H1 (cell line): ENCODE data around the gene ZNF689. TPM values are rescaled to one million over a fixed set of nuclear protein-coding genes. Genes with fewer than 3 reads are reported as not detected.

ENCODE experiments used
- BACH1 ChIP-seq: IDR thresholded peaks from 2 replicates; pipeline ENCODE4 v1.6.1; 2012; ENCODE audit warnings: low read length, improper control_type of control experiment
- CEBPB ChIP-seq: IDR thresholded peaks from 2 replicates; pipeline ENCODE4 v1.6.1; 2012; ENCODE audit warnings: low read depth, low read length
- CTBP2 ChIP-seq: IDR thresholded peaks from 2 replicates; pipeline ENCODE4 v1.7.0; 2011; ENCODE audit warnings: borderline replicate concordance, mild to moderate bottlenecking, moderate library complexity, mixed read lengths, low read length; ENCODE audit not compliant: insufficient read depth, insufficient read length
- KDM5A ChIP-seq: fragments of 200-600 bp; IDR thresholded peaks from 2 replicates; pipeline ENCODE4 v1.7.1; 2012; ENCODE audit warnings: mild to moderate bottlenecking, low read length, inconsistent platforms, mixed read lengths
- SP4 ChIP-seq: IDR thresholded peaks from 2 replicates; pipeline ENCODE4 v1.6.1; 2012; ENCODE audit warnings: low read length, inconsistent platforms
- TCF12 ChIP-seq: IDR thresholded peaks from 2 replicates; pipeline ENCODE4 v1.6.1; 2011; ENCODE audit warnings: low read depth, mild to moderate bottlenecking, low read length
- TEAD4 ChIP-seq: IDR thresholded peaks from 2 replicates; pipeline ENCODE4 v1.6.1; 2012; ENCODE audit warnings: low read depth, low read length, inconsistent platforms, mixed read lengths
- polyA plus RNA-seq, 7 experiments: library from polyadenylated mRNA; depleted of rRNA in 3 of 7; stranded (reverse) in 5 of 7; unstranded in 2 of 7; fragments of >200 nt in 5 of 7; fragments of 200-250 nt in 2 of 7; gene quantifications; 1 replicate in 5 of 7; 2 replicates in 1 of 7; 4 replicates in 1 of 7; pipeline versions ENCODE4 v1.2.1 to v1.2.3, GENCODE V29; 2011 to 2013; ENCODE audit warnings: missing spikeins in 2 of 7, mixed read lengths in 2 of 7
- total RNA-seq: library from RNA; stranded (reverse); fragmentation: NEBNext Ultra II Directional; extraction: Animal tissue kit (Norgen Biotek cat#: 25700); gene quantifications from 2 replicates; pipeline ENCODE4 v1.2.1, GENCODE V29; 2021
- TF ChIP-seq, protein P1 (sequence below): IDR thresholded peaks from 2 replicates; pipeline ENCODE4 v1.6.1; 2012; ENCODE audit warnings: low read length, inconsistent platforms

The ZNF689 gene
- total and polyA plus RNA-seq, 2 of the 8 experiments (the other 6 are each of a cell fraction or from before 2014, with no cell fraction given): 14.3 to 15.3 TPM

DNA sequence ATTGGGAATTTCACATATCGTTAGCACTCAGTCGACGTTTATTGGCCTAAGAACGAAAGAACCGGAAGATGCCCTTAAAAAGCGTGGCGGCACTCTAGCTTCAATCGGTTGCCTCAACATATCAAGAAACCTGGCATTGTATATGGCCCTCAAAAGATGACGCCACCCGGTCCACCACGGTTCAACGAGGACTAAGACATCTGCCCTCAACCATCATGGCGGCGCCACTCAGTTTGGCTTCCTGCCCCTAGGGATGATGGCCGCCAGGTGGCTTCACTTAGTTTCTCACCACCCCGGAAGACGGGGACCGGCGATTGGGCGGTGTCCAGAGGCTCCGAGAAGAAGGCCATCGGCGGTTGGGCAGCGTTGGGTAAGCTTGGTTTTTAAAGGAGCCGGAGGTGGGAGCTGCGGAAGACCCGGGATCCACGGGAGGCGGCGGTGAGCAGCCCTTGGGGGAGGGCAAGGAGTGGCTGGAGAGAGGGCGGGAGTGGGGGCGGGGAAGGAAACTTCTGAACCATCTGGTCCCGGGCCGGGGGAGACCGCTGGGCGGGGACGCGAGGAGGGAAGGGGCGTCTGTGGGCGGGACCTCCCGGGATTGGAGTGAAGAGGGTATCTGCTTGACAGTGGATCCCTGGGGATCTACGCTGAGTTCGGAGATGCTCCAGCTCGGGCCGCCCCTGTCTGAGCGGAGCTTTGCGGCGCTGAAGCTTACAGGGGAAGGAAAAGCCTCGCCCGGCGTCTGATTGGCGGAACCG is 40.4 kb upstream of the ZNF689 start, which contains the start of gene PRR14 (continued):
- TF ChIP-seq TCF12: 0 out of 2 replicates have a peak, but pooled peaks have one; percentile 15
- TF ChIP-seq CEBPB: peak; percentile 47
- TF ChIP-seq BACH1: peak; percentile 28; the same call in 1 of the 2 replicates
- TF ChIP-seq, protein P1, sequence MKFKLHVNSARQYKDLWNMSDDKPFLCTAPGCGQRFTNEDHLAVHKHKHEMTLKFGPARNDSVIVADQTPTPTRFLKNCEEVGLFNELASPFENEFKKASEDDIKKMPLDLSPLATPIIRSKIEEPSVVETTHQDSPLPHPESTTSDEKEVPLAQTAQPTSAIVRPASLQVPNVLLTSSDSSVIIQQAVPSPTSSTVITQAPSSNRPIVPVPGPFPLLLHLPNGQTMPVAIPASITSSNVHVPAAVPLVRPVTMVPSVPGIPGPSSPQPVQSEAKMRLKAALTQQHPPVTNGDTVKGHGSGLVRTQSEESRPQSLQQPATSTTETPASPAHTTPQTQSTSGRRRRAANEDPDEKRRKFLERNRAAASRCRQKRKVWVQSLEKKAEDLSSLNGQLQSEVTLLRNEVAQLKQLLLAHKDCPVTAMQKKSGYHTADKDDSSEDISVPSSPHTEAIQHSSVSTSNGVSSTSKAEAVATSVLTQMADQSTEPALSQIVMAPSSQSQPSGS: peak; percentile 89
- TF ChIP-seq TEAD4: no peak
- TF ChIP-seq CTBP2: peak; percentile 14
- TF ChIP-seq SP4: peak; percentile 51; the same call in 1 of the 2 replicates
- TF ChIP-seq KDM5A: no peak
